Esophagus squamous epithelium (tissue), 5 donors: ENCODE data around the gene NFE2L1. TPM values are rescaled to one million over a fixed set of nuclear protein-coding genes. Genes with fewer than 3 reads are reported as not detected.

Experiments used
- DNase-seq: peaks from one replicate; lab custom pipeline; 2025; lab: John Stamatoyannopoulos, UW
- H3K27ac ChIP-seq, 4 donors: fragments of 200-600 bp; sonication (generic); one replicate each; pipeline ENCODE4 v1.5.1; 2016 to 2019; ENCODE audit warnings: mild to moderate bottlenecking in 1 of 4
- H3K27me3 ChIP-seq, 4 donors: fragments of 200-600 bp; sonication (generic); 1 replicate in 3 of 4; 2 replicates in 1 of 4; pipeline versions ENCODE4 v1.5.1 to v1.6.0; 2017 to 2021; ENCODE audit warnings: antibody characterized with exemption in 1 of 4
- H3K36me3 ChIP-seq, 3 donors: fragments of 200-600 bp; sonication (generic); one replicate each; pipeline ENCODE4 v1.5.1; 2016 to 2019
- H3K4me1 ChIP-seq, 3 donors: fragments of 200-600 bp; sonication (generic); one replicate each; pipeline ENCODE4 v1.5.1; 2017 to 2019
- H3K4me3 ChIP-seq, 4 donors: fragments of 200-600 bp; sonication (generic); 1 replicate in 3 of 4; 2 replicates in 1 of 4; pipeline ENCODE4 v1.5.1; 2016 to 2019; ENCODE audit warnings: mild to moderate bottlenecking in 2 of 4, moderate library complexity in 1 of 4
- H3K9me3 ChIP-seq, 3 donors: fragments of 200-600 bp; sonication (generic); one replicate each; pipeline ENCODE4 v1.5.1; 2016 to 2019
- POLR2A ChIP-seq, 4 donors: fragments of 450-650 bp; IDR thresholded peaks; one replicate each; pipeline ENCODE4 v1.6.1; 2017; ENCODE audit warnings: antibody characterized with exemption in 4 of 4, mild to moderate bottlenecking in 4 of 4, moderate library complexity in 3 of 4
- WGBS, 2 donors: methylation state at CpG; one replicate each; pipeline ENCODE4 v1.1.5; 2018; 5-methylcytosine and 5-hydroxymethylcytosine counted together
- intact Hi-C: fragments of 100-400 bp; cut with DNase I; formaldehyde crosslinking; loops from one replicate; pipeline ENCODE4 v1.15.0; 2022
- total RNA-seq, 4 donors: library from RNA; depleted of rRNA; stranded (reverse); fragments of >200 nt; gene quantifications; one replicate each; pipeline ENCODE4 v1.1.0, GENCODE V29; 2016
- TF ChIP-seq, protein P1 (sequence below), 6 experiments: fragments of 450-650 bp in 4 of 6; fragments of 200-600 bp in 2 of 6; sonication (generic) in 2 of 6; IDR thresholded peaks; one replicate each; pipeline ENCODE4 v1.5.1; 2016 to 2019; ENCODE audit warnings: antibody characterized with exemption in 6 of 6, mild to moderate bottlenecking in 4 of 6, moderate library complexity in 4 of 6
- donor health status: DM: yes; HTN: yes; CAD: no.

The NFE2L1 gene
- total RNA-seq, 4 donors from 2014 or later = 41.6 to 103 (median 60.0) TPM

DNA sequence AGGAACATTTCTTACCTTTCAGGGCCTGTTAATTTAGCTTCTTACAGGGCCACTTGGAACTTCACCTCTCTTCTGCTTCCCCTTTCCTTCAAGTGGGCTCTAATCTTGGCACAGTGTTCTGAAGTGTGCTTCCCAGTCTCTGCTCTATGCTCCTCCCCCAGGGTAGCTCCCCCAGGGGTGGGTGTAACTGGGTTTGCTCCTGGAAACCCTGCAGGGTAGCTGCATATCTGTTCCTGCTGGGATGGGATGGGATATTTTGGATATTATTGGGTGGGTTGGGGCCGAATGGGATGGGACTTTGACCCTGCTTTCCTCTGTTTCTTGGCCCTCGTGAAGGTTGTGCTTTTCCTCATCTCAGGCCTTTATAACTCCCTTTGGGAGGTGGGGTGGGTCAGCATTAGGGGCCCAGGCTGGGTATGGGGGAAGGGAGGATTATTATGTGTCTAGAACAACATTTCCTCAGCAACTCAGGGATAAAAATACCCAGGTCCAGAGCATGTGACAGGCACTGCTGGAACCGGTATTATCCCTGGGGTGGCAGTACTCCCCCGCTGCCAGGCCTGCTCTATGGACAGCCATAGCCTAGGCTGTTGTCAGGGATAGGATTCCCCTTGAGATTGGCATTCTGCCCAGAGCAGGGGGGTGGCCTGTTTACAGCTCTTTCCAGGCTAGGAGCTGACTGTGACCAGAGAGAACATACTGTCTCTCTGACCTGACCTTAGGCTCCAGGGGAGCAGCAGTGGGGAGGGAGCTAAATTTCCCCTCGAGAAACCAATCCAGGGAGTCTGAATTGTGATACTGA, 5.0 kb downstream of the NFE2L1 start:
- Histone ChIP-seq H3K4me1 (peaks cover 58 to 82% (median 66%) of the 10 kb centered on the region in 3 donors), H3K36me3 (peaks cover 17 to 73% (median 21%) of the 10 kb centered on the region in 3 donors), H3K9me3 (no peaks in the 10 kb centered on the region), H3K27ac (peak overlapping the region; percentile 97 to 100 (median 98)), H3K4me3 (peak overlapping the region in 3 of 4 donors; percentile 34 to 93 (median 77)), H3K27me3 (no peaks in the 10 kb centered on the region)
- intact Hi-C loops = no loop called here
- 0 to 14% methylated on average over 1 to 2 of the region's 5 CpGs for WGBS, 2 donors
- DNase-seq = no peak
- TF ChIP-seq, protein P1, sequence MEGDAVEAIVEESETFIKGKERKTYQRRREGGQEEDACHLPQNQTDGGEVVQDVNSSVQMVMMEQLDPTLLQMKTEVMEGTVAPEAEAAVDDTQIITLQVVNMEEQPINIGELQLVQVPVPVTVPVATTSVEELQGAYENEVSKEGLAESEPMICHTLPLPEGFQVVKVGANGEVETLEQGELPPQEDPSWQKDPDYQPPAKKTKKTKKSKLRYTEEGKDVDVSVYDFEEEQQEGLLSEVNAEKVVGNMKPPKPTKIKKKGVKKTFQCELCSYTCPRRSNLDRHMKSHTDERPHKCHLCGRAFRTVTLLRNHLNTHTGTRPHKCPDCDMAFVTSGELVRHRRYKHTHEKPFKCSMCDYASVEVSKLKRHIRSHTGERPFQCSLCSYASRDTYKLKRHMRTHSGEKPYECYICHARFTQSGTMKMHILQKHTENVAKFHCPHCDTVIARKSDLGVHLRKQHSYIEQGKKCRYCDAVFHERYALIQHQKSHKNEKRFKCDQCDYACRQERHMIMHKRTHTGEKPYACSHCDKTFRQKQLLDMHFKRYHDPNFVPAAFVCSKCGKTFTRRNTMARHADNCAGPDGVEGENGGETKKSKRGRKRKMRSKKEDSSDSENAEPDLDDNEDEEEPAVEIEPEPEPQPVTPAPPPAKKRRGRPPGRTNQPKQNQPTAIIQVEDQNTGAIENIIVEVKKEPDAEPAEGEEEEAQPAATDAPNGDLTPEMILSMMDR (IDR thresholded peaks at IDR 0.05) = no peak
- TF ChIP-seq POLR2A (IDR thresholded peaks at IDR 0.05) = no peak

GRCh38 chr17:48053758-48054237, 5.6 kb downstream of the NFE2L1 start:
- intact Hi-C loops = no loop called here

DNA sequence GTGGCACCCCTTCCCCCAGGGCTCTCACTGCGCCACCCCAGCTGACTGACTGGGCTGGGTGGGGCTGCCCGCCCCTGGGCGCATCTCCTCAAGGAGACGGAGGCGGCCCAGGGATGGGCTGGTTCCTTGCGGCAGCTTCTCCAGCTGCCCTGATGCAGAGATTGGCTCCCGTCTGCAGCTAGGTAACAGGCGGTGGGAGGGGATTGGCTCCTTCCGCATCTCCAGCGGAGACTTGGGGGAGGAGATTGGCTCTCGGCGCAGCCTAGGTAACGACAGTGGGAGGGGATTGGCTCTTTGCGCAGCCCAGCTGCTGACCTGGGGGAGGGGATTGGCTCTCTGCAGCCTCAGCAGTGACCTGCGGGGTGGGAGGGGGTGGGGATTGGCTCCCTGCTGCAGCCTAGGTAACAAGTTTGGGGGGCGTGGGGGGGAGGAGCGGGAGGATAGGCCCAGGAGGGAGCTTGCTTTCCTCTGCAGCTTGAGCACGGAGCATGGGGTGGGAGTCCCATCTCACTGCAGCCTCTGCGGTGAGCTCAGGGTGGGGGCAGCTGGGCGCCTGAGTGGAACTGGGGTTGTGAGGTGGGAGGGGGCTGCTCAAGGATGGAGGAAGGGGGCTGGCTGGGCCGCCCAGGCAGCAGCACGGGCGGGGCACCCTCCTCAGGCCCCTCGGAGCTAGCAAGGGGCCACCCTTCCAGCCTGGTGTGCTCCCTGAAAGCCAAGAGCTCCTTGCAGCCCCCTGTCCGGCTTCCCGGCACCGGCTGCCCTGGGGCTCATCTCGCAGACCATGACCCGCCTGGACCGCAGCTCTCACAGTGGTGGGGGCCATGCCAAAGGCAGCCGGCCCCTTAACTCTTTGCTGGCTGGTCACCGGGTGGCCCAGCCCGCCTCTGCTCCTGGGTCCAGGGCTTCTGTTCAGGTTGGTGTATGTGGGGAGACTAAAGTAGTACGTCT, 6.4 kb downstream of the NFE2L1 start:
- WGBS, 2 donors = 28% methylated on average over 3 of the region's 34 CpGs; no CpG with 5 or more reads in 1 of the 2 donors
- intact Hi-C loops = no loop called here

More at GRCh38 chr17:48053758-48054237, 5.6 kb downstream of the NFE2L1 start:
- Histone ChIP-seq H3K27ac (peak overlapping the region; percentile 97 to 100 (median 98)), H3K9me3 (no peaks in the 10 kb centered on the region), H3K36me3 (peaks cover 24 to 80% (median 28%) of the 10 kb centered on the region in 3 donors), H3K4me1 (peaks cover 58 to 82% (median 65%) of the 10 kb centered on the region in 3 donors), H3K27me3 (no peaks in the 10 kb centered on the region), H3K4me3 (peak overlapping the region in 3 of 4 donors; percentile 34 to 93 (median 77))
- TF ChIP-seq, protein P1 (IDR thresholded peaks at IDR 0.05) = no peak
- TF ChIP-seq POLR2A (IDR thresholded peaks at IDR 0.05) = no peak
- WGBS, 2 donors = 0% methylated on average over 3 of the region's 6 CpGs
- no peak for DNase-seq

GRCh38 chr17:48055531-48056245, 7.5 kb downstream of the NFE2L1 start:
- peaks cover 51 to 82% (median 53%) of the 10 kb centered on the region in 3 donors for H3K4me1 ChIP-seq

More for the DNA sequence above, 6.4 kb downstream of the NFE2L1 start:
- Histone ChIP-seq H3K9me3 (no peaks in the 10 kb centered on the region), H3K27me3 (no peaks in the 10 kb centered on the region), H3K4me1 (peaks cover 58 to 83% (median 58%) of the 10 kb centered on the region in 3 donors), H3K36me3 (peaks cover 31 to 87% (median 35%) of the 10 kb centered on the region in 3 donors), H3K27ac (peak overlapping the region; percentile 97 to 100 (median 98)), H3K4me3 (peak overlapping the region in 3 of 4 donors; percentile 34 to 93 (median 77))
- DNase-seq = no peak
- TF ChIP-seq, protein P1 (IDR thresholded peaks at IDR 0.05) = no peak
- peak in 1 of 4 donors; percentile 25 for TF ChIP-seq POLR2A (IDR thresholded peaks at IDR 0.05)

More at GRCh38 chr17:48055531-48056245, 7.5 kb downstream of the NFE2L1 start:
- 44 to 53% methylated on average over 5 of the region's 5 CpGs for WGBS, 2 donors
- H3K27me3 ChIP-seq = no peaks in the 10 kb centered on the region
- intact Hi-C loops = no loop called here
- H3K36me3 ChIP-seq = peaks cover 33 to 97% (median 43%) of the 10 kb centered on the region in 3 donors
- no peak for TF ChIP-seq POLR2A (IDR thresholded peaks at IDR 0.05)
- TF ChIP-seq, protein P1 (IDR thresholded peaks at IDR 0.05) = no peak
- H3K9me3 ChIP-seq = no peaks in the 10 kb centered on the region
- peak overlapping the region in 3 of 4 donors; percentile 98 to 100 (median 99) for H3K27ac ChIP-seq
- DNase-seq = no peak
- peak overlapping the region in 2 of 4 donors; percentile 77 to 93 for H3K4me3 ChIP-seq
